HG02943 (cell line): ENCODE data around the gene STK40.

Experiments
- ATAC-seq: cut with Tn5 transposase; IDR thresholded peaks from one replicate; pipeline ENCODE4 v1.9.1; 2021; ENCODE audit warnings: mild to moderate bottlenecking, low read depth, moderate library complexity; ENCODE audit not compliant: unreplicated experiment

STK40 gene, protein sequence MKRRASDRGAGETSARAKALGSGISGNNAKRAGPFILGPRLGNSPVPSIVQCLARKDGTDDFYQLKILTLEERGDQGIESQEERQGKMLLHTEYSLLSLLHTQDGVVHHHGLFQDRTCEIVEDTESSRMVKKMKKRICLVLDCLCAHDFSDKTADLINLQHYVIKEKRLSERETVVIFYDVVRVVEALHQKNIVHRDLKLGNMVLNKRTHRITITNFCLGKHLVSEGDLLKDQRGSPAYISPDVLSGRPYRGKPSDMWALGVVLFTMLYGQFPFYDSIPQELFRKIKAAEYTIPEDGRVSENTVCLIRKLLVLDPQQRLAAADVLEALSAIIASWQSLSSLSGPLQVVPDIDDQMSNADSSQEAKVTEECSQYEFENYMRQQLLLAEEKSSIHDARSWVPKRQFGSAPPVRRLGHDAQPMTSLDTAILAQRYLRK

DNA sequence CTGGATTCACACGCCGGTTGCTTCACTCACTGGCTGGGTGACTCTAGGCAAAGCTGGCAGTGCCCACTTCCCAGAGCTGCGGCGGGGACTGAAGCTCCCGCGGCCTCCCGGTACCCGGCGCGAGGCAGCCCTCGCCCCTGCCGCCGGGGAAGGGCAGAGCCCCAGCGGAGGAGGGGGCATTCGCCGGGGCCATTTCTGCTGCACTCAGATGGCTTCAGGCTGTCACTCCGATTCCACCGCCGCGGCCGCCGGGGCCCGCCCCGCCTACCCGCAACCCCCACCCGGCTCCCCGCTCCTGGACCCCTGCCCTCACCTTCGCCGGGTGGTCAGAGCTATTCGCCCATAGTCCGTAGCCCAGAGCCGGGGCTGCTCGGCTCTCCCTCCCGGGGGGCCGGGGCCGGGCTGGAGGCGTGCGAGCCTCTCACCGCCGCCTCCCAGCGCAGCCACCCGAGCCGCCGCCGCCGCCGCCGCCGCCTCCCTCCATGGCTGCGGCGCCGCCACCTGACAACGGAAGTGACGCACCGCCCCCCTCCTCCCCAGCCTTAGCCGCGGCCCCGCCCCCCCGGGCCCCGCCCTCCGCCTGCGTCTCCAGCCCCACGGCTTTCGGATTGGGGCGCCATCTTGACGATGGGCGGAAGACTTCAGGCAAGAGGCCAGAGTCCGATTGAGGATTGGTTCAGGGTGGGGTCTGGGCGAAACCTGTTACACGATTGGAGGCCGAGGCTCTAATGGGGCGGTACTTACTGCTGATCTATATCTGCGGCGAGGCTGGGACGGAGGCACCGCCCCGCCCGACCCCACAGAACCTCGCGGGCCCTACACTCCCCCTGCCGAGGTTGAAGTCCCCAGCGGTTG lies at the start of gene STK40:
TSS of gene STK40 (minus strand) at position 515 of the 855 bp plus-strand sequence. CDS start 24,592 bp downstream, outside the sequence.
- ATAC-seq: peak; percentile 87

DNA sequence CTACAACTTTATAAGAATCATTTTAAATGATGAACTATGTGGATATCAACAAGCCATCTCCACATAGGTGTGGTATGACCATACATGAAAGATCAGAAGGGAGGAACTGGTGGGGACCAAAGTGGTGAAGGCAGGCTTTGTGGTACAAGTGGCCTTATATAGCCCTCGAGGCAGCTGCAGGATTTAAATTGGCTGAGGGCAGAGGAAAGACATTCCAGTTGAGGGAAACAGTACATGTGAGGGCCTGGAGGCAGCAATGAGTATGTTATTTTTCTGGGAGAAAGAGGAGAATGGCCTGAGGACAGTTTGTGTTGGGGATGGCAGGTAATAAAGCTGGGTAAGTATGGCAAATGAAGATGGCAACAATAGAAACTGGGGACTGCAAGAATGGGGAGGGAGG lies 47.4 kb upstream of the STK40 start:
- ATAC-seq: no peak

DNA sequence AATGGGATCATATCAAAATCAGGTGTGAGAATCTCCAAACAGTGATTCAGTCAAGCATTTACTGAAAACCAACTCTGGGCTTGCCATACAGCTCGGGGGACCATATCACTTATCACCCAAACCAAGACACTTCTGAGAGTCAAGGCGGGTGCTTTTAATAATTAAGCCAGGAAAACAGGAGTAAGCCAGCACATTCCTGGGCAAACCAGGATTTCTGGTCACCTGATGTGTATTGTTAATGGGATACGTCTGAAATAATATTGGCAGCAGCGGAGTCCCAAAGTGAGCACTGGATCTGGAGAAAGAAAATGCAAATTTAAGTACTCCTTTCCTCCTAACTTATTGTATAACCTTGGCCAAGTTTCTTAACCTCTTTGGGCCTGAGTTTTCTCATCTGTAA lies 46.9 kb upstream of the STK40 start:
- no peak for ATAC-seq

DNA sequence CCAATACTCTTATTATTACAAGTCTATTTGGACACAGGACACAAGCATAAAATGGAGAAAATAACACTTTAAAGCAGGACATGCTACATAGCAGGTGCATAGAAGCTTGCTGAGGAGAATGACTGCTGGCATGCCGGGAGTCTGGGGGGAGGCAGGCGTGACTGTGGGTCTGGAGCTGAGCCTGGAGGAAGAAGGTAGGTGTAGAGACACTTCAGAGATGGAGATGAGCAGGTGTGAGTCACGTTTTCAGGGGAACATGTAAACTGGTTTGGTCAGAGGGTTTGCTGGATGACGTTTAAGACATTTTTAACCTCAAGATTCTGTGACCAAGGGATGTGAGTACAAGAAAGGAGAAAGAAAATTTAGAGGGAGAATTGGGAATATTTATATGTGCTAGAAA lies 40.1 kb upstream of the STK40 start:
- no peak for ATAC-seq

DNA sequence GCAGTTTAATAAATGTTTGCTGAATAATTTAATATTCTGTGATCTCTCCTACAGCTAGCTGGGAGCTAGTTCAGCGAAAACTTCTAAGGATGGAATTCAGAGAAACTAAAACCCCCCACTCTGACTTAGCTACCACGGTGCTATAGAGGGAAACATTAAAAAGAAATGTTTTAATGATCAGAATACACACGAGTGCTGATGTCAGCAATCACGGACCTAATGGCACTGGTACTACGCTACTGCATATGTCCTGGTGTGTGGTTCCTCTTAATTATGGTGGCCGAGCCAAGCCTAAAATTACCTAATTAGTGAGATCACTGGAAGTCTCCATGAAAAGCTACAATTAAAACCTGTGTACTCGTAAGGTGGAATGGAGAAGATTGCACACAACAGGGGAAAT lies 35.9 kb upstream of the STK40 start:
- ATAC-seq: no peak

DNA sequence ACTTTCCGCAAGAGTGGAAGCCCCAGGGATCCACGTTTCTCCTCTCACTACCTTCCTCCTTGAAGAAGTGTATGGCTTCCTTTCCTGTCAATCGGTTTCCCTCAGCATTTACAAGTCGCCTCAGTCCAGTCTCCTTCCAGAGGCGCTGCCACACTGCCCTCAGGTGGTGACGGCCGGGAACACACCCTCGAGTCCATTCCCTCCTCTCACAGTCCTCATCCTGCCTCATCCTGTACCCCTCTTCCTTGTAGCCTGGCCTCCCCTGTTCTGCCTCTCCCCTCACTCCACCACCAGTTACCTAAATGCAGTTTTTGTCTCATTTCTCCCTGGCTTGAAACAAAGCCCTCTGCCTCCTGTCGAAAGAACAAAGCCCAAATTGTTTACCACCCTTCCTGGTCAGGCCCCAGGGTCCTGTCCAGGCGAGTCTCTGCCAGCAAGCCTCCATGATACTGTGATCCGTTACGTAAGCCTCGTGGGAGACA lies 35.2 kb upstream of the STK40 start:
- no peak for ATAC-seq

DNA sequence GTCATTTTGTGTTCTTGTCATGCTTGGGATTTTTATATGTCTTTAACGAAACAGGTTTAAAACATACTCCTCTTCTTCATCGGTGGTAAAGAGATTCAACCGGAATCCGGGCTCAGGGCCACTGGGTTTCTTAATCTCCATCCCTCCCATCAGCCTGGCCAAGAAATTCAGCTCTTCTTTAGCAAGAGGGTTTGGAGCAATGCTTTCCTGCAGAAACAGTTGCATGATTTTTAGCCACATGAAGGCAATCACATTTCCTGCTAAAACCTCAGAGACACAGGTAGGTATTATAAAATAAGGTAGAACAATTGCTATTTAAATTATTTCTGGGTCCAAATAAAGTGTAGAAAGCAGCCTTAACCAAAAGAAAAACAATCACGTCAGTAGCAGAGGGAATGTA lies 34.7 kb upstream of the STK40 start:
- ATAC-seq: no peak

DNA sequence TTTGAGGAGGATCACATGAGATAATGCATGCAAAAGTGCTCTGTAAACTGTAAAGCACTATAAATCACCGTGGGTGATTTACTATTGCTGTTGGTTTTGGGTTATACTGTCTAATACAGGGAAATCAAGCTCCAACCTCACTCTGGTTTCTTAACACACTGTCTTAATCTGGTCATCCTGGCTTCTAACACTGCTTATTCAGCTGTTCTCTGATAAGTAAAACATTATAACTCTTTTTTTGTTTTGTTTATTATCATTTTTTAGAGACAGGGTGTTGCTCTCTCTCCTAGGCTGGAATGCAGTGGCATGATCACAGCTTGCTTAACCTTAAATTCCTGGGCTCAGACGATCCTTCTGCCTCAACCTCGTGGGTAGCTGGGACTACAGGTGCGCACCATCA lies 33.8 kb upstream of the STK40 start:
- ATAC-seq: no peak

DNA sequence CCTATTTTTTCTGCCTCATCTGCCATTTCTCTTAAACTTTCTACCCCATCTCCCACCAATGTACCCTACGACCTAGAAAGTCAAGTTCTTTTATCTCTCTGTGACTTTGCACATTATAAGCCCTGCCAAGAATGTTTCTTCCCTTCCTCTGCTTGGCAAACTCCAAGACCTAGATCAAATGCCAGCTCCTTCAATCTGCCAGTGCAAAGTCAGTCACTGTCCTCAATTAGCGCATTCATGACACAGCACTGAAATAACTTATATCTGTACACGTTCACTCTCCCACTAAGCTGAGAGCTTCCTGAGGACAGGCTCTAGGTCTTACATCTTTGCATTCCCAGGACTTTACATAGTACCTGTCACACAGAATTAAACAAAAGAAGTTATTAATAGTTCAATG lies 33.4 kb upstream of the STK40 start:
- ATAC-seq: no peak

DNA sequence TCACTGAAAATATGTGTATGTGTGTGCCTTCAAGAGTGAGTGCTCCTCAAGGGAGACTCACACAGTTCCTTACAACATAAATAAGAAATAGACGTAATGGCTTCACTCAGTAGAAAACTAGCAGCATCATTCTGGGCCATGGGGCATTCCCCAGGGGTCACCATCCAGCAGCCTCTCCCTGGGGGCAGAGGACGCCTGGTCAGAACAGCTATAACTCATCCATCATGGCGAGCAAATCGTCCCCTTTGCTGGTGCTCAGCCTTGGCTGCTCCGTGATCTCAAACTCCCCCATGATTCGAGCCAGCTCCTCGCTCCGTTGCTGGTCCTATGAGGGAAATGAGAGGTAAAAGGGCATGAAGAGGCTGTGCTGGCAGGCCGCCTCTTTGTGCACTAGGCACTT lies 32.2 kb upstream of the STK40 start:
- ATAC-seq: no peak

DNA sequence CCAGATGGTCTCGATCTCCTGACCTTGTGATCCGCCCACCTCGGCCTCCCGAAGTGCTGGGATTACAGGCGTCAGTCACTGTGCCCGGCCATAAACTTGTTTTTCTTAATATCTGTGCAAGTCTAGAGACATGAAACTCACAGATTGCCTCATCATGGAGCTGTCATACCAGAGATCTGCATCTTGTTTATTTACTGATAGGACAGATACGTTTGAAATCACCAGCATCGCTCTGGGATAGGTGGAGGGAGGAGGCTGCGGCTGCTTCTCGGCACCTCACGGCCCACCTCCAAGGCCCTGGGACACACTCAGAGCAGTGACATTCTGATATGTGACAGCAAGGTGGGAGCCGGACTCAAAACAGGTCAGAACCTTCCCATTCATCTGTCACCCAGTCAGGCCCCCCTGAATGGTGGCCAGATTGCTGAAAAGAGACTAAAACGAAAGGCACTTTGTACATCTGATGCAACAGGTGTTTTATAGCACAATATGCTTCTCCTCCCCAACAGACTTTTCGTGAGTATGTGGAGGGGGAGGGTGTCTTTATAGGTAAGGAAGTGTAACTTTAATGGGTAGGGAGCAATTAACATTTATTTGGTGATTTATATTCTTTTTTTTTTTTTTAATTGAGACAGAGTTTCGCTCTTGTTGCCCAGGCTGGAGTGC lies 30.1 kb upstream of the STK40 start:
- no peak for ATAC-seq

DNA sequence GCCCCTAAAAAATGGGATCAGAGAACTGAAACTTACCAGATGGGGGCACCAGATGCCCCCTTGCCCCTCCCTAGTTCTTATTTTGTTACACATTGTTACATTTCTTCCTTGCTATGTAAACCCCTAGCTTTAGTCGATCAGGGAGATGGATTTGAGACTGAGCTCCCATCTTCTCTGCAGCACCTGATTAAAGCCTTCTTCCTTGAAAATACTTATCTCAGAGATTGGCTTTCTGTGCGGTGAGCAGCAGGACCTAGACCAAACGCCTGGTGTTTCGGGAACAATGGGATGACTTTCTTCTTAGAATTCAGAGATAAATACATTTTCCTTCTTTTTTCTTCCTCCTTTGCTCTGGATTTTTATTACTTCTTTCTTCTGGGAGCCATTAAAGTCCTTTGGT lies 28.7 kb upstream of the STK40 start:
- no peak for ATAC-seq

DNA sequence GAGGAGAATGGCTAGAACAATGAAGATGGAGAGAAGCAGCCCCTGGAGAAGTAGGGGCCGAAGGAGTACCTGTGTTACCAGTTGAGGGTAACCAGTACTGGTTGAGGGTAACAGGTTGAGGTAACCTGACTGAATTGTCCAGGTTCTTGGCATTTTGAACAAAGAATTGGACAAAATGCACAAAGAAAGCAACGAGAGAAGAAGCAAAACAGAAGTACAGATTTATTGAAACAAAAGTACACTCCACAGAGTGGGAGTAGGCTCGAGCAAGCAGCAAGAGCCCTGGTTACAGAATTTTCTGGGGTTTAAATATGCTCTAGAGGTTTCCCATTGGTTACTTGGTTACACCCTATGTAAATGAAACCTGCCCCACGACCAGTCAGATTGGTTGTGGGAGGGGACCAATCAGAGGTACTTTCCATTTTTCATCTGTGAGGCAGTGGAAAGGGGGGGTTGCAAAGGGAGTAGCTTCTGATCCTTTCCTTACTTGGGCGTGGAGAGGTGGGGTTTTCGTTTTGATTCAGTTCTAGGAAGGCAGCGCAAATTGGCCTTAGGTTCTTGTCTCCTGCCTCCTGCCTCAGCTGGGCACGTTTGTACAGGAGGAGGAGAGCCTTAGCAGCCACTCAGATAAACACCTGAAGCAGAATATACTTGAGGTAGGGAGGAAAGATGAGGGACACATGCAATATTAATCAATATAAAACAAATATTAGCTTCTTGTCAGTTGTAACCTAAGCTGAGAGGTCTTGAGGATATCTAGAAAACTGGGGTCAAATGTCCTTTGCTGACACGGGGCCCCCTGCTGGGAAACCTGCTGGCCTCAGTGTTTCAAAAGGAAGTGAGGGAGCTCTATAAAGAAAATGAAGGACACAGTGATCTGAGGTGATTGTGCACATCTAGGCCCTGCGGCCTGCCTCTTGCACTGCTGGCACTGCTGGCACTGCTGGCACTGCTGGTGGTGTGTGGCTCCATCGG lies 26.2 kb upstream of the STK40 start:
- no peak for ATAC-seq

DNA sequence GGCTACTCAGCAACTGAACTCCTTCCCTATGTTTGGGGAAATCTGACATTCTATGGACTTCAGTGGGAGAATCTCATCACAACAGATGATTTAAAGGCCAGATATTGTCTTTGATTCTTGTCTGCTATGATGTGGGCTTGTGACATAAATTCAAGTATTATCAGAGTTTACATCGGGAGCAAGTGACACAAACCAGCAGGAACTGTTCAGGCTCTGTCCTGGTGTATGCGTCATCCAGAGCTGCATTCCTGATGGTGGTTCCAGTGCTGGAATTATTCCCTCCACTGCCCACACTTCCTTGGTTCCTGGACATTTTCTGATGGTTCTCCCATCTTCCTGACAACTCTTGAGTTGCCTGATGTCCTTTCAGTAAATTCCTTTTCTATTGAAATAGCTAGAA lies 22.8 kb upstream of the STK40 start:
- ATAC-seq: no peak

DNA sequence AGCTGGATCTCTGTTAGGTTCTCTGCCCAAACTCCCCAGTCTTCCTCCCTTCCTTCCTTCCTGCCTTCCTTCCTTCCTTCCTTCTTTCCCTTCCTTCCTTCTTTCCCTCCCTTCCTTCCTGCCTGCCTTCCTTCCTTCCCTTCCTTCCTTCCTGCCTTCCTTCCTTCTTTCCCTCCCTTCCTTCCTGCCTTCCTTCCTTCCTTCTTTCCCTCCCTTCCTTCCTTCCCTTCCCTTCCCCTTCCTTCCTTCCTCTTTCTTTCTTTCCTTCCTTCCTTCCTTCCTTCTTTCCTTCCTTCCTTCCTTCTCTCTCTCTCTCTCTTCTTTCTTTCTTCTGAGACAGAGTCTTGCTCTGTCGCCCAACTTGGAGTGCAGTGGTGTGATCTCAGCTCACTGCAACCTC lies 20.7 kb upstream of the STK40 start:
- ATAC-seq: no peak

DNA sequence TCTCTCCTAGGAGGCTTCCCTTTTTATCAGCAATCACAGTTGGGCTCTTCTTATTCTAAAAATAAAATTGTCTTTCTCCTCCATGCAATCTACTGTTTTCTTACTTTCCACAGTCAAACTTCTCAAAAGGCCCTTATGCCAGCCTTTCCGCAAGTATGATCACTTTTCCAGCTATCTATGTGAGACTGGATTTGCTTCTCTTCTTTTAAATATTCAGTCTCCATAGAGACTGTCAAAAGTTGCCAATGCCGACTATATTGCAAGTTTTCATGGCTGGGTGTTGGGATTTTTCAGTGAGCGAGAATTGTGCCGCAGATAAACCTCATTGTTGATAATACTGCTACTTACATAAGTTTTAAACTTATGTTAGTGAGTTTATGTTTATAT lies 16.8 kb upstream of the STK40 start:
- ATAC-seq: no peak

DNA sequence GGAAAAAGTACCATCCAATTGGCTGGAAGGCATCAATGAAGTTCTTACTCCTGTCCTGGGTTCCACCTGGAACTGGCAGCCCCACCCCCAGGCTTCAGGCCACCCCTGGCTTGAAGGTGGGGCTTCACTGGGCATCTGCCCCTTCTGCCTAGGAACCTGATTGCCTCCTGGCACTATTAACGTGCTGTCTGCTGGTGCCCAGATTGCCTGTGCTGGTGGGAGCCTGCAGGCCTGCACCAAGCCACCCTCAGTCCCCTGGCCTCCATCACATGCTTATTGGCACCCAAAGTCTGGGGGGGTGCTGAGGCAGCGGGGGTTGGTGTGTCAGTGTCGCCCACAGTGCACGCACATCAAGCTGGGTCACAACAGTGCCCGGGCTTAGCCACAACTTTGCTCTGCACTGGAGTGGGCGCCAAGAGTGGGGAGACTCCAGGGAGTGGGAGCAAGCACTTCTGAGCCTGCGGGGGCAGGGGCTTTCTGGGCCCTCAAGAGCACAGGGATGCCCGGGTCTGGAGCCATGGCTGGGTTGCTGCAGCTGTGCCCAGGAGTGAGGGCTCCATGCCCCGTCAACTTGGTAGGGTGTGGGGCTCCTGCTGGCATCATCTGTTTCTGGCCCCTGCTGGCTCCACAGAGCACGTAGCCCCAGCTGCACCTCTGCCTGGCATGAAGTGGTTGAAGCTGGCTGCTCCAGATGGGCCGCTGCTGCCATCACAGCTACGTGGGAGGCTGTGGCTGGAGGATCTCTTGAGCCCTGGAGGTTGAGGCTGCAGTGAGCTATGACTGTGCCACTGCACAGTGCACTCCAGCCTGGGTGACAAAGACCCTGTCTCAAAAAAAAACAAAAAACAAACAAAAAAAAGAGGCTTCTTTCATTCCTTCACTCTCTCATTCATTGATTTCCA lies 16.1 kb upstream of the STK40 start:
- no peak for ATAC-seq

DNA sequence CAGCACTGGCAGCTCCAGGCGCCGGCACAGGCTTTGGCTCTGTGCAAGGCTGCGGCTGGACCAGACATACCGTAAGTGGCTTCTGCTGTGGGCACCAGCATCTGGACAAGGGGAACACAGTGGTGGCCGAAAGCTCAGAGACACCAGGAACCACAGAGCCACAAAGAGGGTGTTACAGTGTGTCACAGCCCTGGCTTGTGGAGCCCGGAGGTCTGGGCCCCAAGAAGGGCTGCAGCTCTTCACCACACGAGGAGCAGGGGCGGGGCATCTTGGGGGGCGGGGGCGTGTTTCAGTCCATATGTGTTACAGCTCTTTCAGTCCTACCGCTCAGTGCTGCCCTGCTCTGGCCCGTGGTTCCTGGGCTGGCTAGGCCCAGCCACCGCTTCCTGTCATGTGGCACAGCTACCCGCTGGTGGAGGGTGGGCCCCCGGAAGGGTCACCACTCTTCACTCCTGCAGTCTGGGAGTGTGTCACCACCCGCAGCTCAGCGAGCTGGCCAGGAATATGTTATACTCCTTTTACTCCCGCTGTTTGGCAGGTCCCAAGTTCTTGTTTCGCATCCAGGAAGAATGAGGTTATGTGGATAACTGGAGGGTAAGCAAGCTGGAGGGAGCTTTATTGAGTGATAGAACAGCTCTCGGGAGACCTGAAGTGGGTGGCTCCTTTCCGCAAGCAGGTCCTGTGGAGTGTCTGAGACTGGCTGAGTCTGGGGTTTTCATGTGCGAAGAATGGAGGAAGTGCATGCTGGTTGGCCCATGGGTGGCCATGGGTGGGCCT lies 15.3 kb upstream of the STK40 start:
- no peak for ATAC-seq
